DMS53 treated with DMSO at 0.1 percent for 48 hours (cell line): Measurements from ENCODE around the gene TMEM53.

Experiments used
- DNase-seq: peaks from one replicate; lab custom pipeline; 2025; ENCODE audit not compliant: unreplicated experiment; lab: John Stamatoyannopoulos, UW

TMEM53 gene

GRCh38 chr1:44674113-44675000, at the start of gene TMEM53, which contains the start of gene ARMH1:
TMEM53 (minus strand) TSS chr1:44674481; CDS start chr1:44674391, 90 bp downstream.
ARMH1 (plus strand) TSS chr1:44674714; CDS start chr1:44689698, 14,984 bp downstream.
- peak; percentile 99 for DNase-seq

- no peak for DNase-seq
These were observed 49.4 kb upstream of the TMEM53 start for GRCh38 chr1:44723496-44724295.

- no peak for DNase-seq
These were observed 48.8 kb upstream of the TMEM53 start for GRCh38 chr1:44723064-44723463.

GRCh38 chr1:44721485-44722361, 47.4 kb upstream of the TMEM53 start:
- DNase-seq, result peak; percentile 99

GRCh38 chr1:44720281-44720680, 46.0 kb upstream of the TMEM53 start:
- no peak for DNase-seq

GRCh38 chr1:44719318-44719717, 45.0 kb upstream of the TMEM53 start:
- no peak for DNase-seq

GRCh38 chr1:44718091-44718490, 43.8 kb upstream of the TMEM53 start:
- no peak for DNase-seq

- DNase-seq, result no peak
These were observed 43.4 kb upstream of the TMEM53 start for GRCh38 chr1:44717653-44718052.

- DNase-seq, result no peak
These were observed 42.9 kb upstream of the TMEM53 start for GRCh38 chr1:44717156-44717555.

- peak; percentile 84 for DNase-seq
These were observed 40.8 kb upstream of the TMEM53 start for GRCh38 chr1:44714944-44715571.

- no peak for DNase-seq
These were observed 40.3 kb upstream of the TMEM53 start for GRCh38 chr1:44714532-44714931.

- peak; percentile 90 for DNase-seq
These were observed 39.1 kb upstream of the TMEM53 start for GRCh38 chr1:44713321-44713781.

GRCh38 chr1:44707959-44708831, 33.9 kb upstream of the TMEM53 start:
- DNase-seq, result no peak

- no peak for DNase-seq
These were observed 33.0 kb upstream of the TMEM53 start for GRCh38 chr1:44707112-44707881.

GRCh38 chr1:44705938-44706337, 31.7 kb upstream of the TMEM53 start:
- DNase-seq, result no peak

- no peak for DNase-seq
These were observed 31.2 kb upstream of the TMEM53 start for GRCh38 chr1:44705470-44705869.

- DNase-seq, result no peak
These were observed 26.9 kb upstream of the TMEM53 start for GRCh38 chr1:44701141-44701573.

- DNase-seq, result no peak
These were observed 26.3 kb upstream of the TMEM53 start for GRCh38 chr1:44700573-44700972.
